Measurements from ENCODE around the gene CYGB. TPM values are rescaled to one million over a fixed set of nuclear protein-coding genes. Genes with fewer than 3 reads are reported as not detected.

Gene CYGB
- total RNA-seq, 3 donors from 2014 or later, result 5.9 to 37.4 (median 27.2) TPM

DNA sequence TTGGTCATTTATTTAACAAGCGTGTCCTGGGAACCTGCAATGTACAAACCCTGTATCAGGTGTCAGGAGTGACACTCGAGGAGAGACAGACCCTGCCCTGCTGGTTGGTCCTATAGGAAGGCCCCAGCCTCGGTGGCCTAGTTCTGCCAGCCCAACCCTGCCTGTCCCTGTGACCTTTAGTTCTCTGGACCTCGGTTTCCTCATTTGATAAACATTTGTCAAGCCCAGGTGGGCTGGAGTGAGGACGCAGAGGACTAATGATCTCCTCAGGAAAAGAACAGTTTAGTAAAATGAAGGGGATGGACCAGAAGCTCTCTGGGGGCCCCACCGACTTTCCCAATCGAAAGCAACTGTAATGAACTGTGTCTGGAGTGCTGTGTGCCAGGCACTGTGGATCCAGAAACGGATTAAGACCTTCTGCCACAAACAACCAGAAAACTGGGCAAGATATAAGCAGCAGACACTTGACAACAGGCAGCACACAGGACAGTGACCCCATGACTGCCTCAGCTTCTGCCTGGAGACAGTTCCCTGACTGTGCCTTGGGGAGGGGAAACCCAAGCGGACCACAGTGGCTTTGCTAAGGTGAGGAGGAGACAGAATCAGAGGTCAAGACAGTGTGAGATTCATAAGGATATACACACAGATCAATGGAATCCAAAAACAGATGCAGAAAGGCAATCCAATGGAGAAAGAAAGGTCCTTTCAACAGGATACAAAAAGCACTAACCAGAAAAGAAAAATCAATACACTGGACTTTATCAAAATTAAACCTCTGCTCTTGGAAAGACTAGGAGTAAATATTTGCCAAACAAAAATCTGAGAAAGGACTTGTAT lies 11.1 kb upstream of the CYGB start:
- Histone ChIP-seq H3K4me1 (peaks cover 6 to 11% of the 10 kb centered on the region in 2 donors), H3K27ac (no peak overlapping the region), H3K27me3 (no peaks in the 10 kb centered on the region), H3K4me3 (no peak overlapping the region), H3K9me3 (no peaks in the 10 kb centered on the region), H3K36me3 (no peaks in the 10 kb centered on the region)
- no peak for DNase-seq (ENCODE audit: low spot score in 2 of 2)
- TF ChIP-seq, protein P1, sequence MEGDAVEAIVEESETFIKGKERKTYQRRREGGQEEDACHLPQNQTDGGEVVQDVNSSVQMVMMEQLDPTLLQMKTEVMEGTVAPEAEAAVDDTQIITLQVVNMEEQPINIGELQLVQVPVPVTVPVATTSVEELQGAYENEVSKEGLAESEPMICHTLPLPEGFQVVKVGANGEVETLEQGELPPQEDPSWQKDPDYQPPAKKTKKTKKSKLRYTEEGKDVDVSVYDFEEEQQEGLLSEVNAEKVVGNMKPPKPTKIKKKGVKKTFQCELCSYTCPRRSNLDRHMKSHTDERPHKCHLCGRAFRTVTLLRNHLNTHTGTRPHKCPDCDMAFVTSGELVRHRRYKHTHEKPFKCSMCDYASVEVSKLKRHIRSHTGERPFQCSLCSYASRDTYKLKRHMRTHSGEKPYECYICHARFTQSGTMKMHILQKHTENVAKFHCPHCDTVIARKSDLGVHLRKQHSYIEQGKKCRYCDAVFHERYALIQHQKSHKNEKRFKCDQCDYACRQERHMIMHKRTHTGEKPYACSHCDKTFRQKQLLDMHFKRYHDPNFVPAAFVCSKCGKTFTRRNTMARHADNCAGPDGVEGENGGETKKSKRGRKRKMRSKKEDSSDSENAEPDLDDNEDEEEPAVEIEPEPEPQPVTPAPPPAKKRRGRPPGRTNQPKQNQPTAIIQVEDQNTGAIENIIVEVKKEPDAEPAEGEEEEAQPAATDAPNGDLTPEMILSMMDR (IDR thresholded peaks at IDR 0.05), result no peak
- TF ChIP-seq POLR2A (IDR thresholded peaks at IDR 0.05) (no peak), POLR2AphosphoS5 (IDR thresholded peaks at IDR 0.05) (no peak)
- intact Hi-C loops (cut with DNase I; ENCODE audit: low total_unique reads), result no loop called here

DNA sequence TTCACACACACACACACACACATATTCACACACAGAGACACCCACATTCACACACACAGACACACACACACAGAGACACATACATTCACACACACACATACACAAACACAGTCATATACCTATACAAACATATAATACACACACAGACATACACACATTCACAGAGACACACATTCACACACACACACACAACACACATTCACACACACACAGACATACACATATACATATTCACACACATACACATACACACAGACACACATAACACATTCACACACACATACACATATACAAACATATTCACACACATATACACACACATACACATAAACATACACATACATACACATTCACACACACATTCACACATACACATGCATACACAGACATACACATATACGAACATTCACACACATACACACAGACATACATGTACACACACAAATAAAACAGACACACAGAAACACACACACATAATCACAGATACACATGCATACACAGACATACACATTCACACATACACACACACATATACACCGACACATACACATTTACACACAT lies 10.2 kb upstream of the CYGB start:
- no peak for TF ChIP-seq POLR2AphosphoS5 (IDR thresholded peaks at IDR 0.05)
- no peak for TF ChIP-seq POLR2A (IDR thresholded peaks at IDR 0.05)
- TF ChIP-seq, protein P1 (IDR thresholded peaks at IDR 0.05), result no peak
- H3K4me1 ChIP-seq, result peaks cover 6 to 11% of the 10 kb centered on the region in 2 donors
- H3K4me3 ChIP-seq, result no peak overlapping the region

GRCh38 chr17:76547183-76547641 lies 9.7 kb upstream of the CYGB start:
- no peak for DNase-seq (ENCODE audit: low spot score in 2 of 2)
- no peak overlapping the region for H3K27ac ChIP-seq
- no peak overlapping the region for H3K4me3 ChIP-seq
- peaks cover 6 to 11% of the 10 kb centered on the region in 2 donors for H3K4me1 ChIP-seq
- no peaks in the 10 kb centered on the region for H3K36me3 ChIP-seq
- intact Hi-C loops (cut with DNase I; ENCODE audit: low total_unique reads), result no loop called here
- no peak for TF ChIP-seq POLR2A (IDR thresholded peaks at IDR 0.05)
- TF ChIP-seq, protein P1 (IDR thresholded peaks at IDR 0.05), result peak; percentile 52 to 68 (median 57)
- no peak for TF ChIP-seq POLR2AphosphoS5 (IDR thresholded peaks at IDR 0.05)
- no peaks in the 10 kb centered on the region for H3K27me3 ChIP-seq
- no peaks in the 10 kb centered on the region for H3K9me3 ChIP-seq

More for the DNA sequence above, 10.2 kb upstream of the CYGB start:
- no peaks in the 10 kb centered on the region for H3K27me3 ChIP-seq
- intact Hi-C loops (cut with DNase I; ENCODE audit: low total_unique reads), result no loop called here
- DNase-seq (ENCODE audit: low spot score in 2 of 2), result no peak
- H3K9me3 ChIP-seq, result no peaks in the 10 kb centered on the region
- no peak overlapping the region for H3K27ac ChIP-seq
- H3K36me3 ChIP-seq, result no peaks in the 10 kb centered on the region

GRCh38 chr17:76546556-76547182 lies 9.2 kb upstream of the CYGB start:
- TF ChIP-seq POLR2AphosphoS5 (IDR thresholded peaks at IDR 0.05) (no peak), POLR2A (IDR thresholded peaks at IDR 0.05) (no peak)
- TF ChIP-seq, protein P1 (IDR thresholded peaks at IDR 0.05), result no peak
- no peak overlapping the region for H3K27ac ChIP-seq
- H3K4me1 ChIP-seq, result peaks cover 6 to 10% of the 10 kb centered on the region in 2 donors
- H3K4me3 ChIP-seq, result no peak overlapping the region
- H3K36me3 ChIP-seq, result no peaks in the 10 kb centered on the region
- DNase-seq (ENCODE audit: low spot score in 2 of 2), result no peak
- intact Hi-C loops (cut with DNase I; ENCODE audit: low total_unique reads), result no loop called here
- H3K27me3 ChIP-seq, result no peaks in the 10 kb centered on the region
- no peaks in the 10 kb centered on the region for H3K9me3 ChIP-seq
